OCI-LY3 (cell line): ENCODE results near the gene ADAMTS6.

Experiments
- H2AFZ ChIP-seq: fragments of 200-600, 300-600 bp; shearing (Covaris generic); 2 replicates; pipeline ENCODE4 v1.6.0; 2014; ENCODE audit warnings: antibody characterized with exemption, low read depth, low read length
- H3K27ac ChIP-seq: fragments of 200-600, 300-600 bp; sonication (generic); 2 replicates; pipeline ENCODE4 v1.5.1; 2014; ENCODE audit warnings: mild to moderate bottlenecking, low read length, moderate library complexity, mixed read lengths
- H3K27me3 ChIP-seq: fragments of 200-600, 300-600 bp; sonication (generic); 2 replicates; pipeline ENCODE4 v1.6.1; 2014; ENCODE audit warnings: low read depth, low read length, mixed read lengths
- H3K36me3 ChIP-seq: fragments of 200-600, 300-600 bp; sonication (generic); replicated peaks from 2 replicates; pipeline ENCODE3; 2014; ENCODE audit warnings: low read depth, low read length, mixed read lengths
- H3K4me1 ChIP-seq: fragments of 300-600, 200-600 bp; sonication (generic); 2 replicates; pipeline ENCODE4 v1.6.1; 2014; ENCODE audit warnings: low read length, mixed read lengths
- H3K4me2 ChIP-seq: fragments of 200-600, 300-600 bp; sonication (generic); 2 replicates; pipeline ENCODE4 v1.6.1; 2014; ENCODE audit warnings: low read length, mixed read lengths
- H3K4me3 ChIP-seq: fragments of 300-600, 200-600 bp; sonication (generic); 2 replicates; pipeline ENCODE4 v1.5.1; 2014; ENCODE audit warnings: antibody characterized with exemption, mild to moderate bottlenecking, low read length, moderate library complexity
- H3K79me2 ChIP-seq: fragments of 300-600, 200-600 bp; shearing (Covaris generic); 2 replicates; pipeline ENCODE4 v1.6.1; 2014; ENCODE audit warnings: mild to moderate bottlenecking, low read length, mixed read lengths
- H3K9ac ChIP-seq: fragments of 300-600, 200-600 bp; shearing (Covaris generic); 2 replicates; pipeline ENCODE4 v1.6.0; 2014; ENCODE audit warnings: mild to moderate bottlenecking, low read length, moderate library complexity
- H3K9me3 ChIP-seq: fragments of 200-600, 300-600 bp; shearing (Covaris generic); 2 replicates; pipeline ENCODE4 v1.6.1; 2014; ENCODE audit warnings: low read length, mixed read lengths; ENCODE audit not compliant: insufficient read depth
- H4K20me1 ChIP-seq: fragments of 200-600, 300-600 bp; sonication (generic); 2 replicates; pipeline ENCODE4 v1.6.1; 2016; ENCODE audit warnings: low read length, mixed read lengths; ENCODE audit not compliant: insufficient read depth
- CTCF ChIP-seq: fragments of 200-600, 300-600 bp; sonication (generic); IDR thresholded peaks from 2 replicates; pipeline ENCODE4 v1.5.1; 2014; ENCODE audit warnings: antibody characterized with exemption, low read length, low read depth
- EZH2phosphoT487 ChIP-seq: fragments of 200-600 bp; shearing (Covaris generic); IDR thresholded peaks from 2 replicates; pipeline ENCODE4 v1.6.1; 2018; ENCODE audit warnings: antibody characterized with exemption, mixed run types, low read depth

ADAMTS6 gene

GRCh38 chr5:65261499-65261898 lies 220.2 kb downstream of the ADAMTS6 start:
- Histone ChIP-seq H3K4me3 (no peak overlapping the region), H3K9ac (no peak overlapping the region), H3K27ac (no peak overlapping the region), H3K79me2 (no peaks in the 10 kb centered on the region), H4K20me1 (no peaks in the 10 kb centered on the region), H3K4me1 (no peaks in the 10 kb centered on the region), H3K36me3 (no peaks in the 10 kb centered on the region), H3K27me3 (no peaks in the 10 kb centered on the region), H3K9me3 (no peaks in the 10 kb centered on the region), H3K4me2 (no peak overlapping the region), H2AFZ (no peak overlapping the region)
- TF ChIP-seq CTCF (no peak), EZH2phosphoT487 (no peak)

- no peaks in the 10 kb centered on the region for H3K36me3 ChIP-seq
These were observed 226.4 kb downstream of the ADAMTS6 start for GRCh38 chr5:65255294-65255693.

GRCh38 chr5:65252977-65253376 lies 228.7 kb downstream of the ADAMTS6 start:
- no peak for TF ChIP-seq EZH2phosphoT487
- TF ChIP-seq CTCF = no peak
- no peaks in the 10 kb centered on the region for H3K9me3 ChIP-seq
- H3K36me3 ChIP-seq = no peaks in the 10 kb centered on the region

More at GRCh38 chr5:65255294-65255693, 226.4 kb downstream of the ADAMTS6 start:
- H3K4me1 ChIP-seq = no peaks in the 10 kb centered on the region
- no peak overlapping the region for H2AFZ ChIP-seq
- no peaks in the 10 kb centered on the region for H3K27me3 ChIP-seq
- H3K79me2 ChIP-seq = no peaks in the 10 kb centered on the region
- no peak overlapping the region for H3K4me3 ChIP-seq
- TF ChIP-seq EZH2phosphoT487 (no peak), CTCF (no peak)
- H3K4me2 ChIP-seq = no peak overlapping the region
- H3K9me3 ChIP-seq = no peaks in the 10 kb centered on the region
- H3K9ac ChIP-seq = no peak overlapping the region
- no peaks in the 10 kb centered on the region for H4K20me1 ChIP-seq
- H3K27ac ChIP-seq = no peak overlapping the region

GRCh38 chr5:65248896-65249295 lies 232.8 kb downstream of the ADAMTS6 start:
- no peaks in the 10 kb centered on the region for H3K4me1 ChIP-seq
- no peaks in the 10 kb centered on the region for H3K36me3 ChIP-seq
- H2AFZ ChIP-seq = no peak overlapping the region
- no peak overlapping the region for H3K27ac ChIP-seq
- no peak overlapping the region for H3K9ac ChIP-seq
- H3K4me2 ChIP-seq = no peak overlapping the region
- no peaks in the 10 kb centered on the region for H3K79me2 ChIP-seq
- no peaks in the 10 kb centered on the region for H3K9me3 ChIP-seq
- no peak for TF ChIP-seq CTCF
- H3K4me3 ChIP-seq = no peak overlapping the region
- H3K27me3 ChIP-seq = no peaks in the 10 kb centered on the region
- H4K20me1 ChIP-seq = no peaks in the 10 kb centered on the region

More at GRCh38 chr5:65252977-65253376, 228.7 kb downstream of the ADAMTS6 start:
- no peaks in the 10 kb centered on the region for H4K20me1 ChIP-seq
- H3K9ac ChIP-seq = no peak overlapping the region
- H3K27me3 ChIP-seq = no peaks in the 10 kb centered on the region
- H3K4me1 ChIP-seq = no peaks in the 10 kb centered on the region
- H3K4me3 ChIP-seq = no peak overlapping the region
- H2AFZ ChIP-seq = no peak overlapping the region
- no peaks in the 10 kb centered on the region for H3K79me2 ChIP-seq
- no peak overlapping the region for H3K27ac ChIP-seq
- H3K4me2 ChIP-seq = no peak overlapping the region
